Measurements from ENCODE around the gene MTERF1.
A peak's percentile ranks its signal among the peaks of the same experiment; 100 is the strongest.
"Not testable (repeated sequence)": the region's sequence is repeated elsewhere in the genome, so short reads cannot be mapped to it uniquely, and the experiment has no call there.

Gene MTERF1, protein sequence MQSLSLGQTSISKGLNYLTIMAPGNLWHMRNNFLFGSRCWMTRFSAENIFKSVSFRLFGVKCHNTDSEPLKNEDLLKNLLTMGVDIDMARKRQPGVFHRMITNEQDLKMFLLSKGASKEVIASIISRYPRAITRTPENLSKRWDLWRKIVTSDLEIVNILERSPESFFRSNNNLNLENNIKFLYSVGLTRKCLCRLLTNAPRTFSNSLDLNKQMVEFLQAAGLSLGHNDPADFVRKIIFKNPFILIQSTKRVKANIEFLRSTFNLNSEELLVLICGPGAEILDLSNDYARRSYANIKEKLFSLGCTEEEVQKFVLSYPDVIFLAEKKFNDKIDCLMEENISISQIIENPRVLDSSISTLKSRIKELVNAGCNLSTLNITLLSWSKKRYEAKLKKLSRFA

DNA sequence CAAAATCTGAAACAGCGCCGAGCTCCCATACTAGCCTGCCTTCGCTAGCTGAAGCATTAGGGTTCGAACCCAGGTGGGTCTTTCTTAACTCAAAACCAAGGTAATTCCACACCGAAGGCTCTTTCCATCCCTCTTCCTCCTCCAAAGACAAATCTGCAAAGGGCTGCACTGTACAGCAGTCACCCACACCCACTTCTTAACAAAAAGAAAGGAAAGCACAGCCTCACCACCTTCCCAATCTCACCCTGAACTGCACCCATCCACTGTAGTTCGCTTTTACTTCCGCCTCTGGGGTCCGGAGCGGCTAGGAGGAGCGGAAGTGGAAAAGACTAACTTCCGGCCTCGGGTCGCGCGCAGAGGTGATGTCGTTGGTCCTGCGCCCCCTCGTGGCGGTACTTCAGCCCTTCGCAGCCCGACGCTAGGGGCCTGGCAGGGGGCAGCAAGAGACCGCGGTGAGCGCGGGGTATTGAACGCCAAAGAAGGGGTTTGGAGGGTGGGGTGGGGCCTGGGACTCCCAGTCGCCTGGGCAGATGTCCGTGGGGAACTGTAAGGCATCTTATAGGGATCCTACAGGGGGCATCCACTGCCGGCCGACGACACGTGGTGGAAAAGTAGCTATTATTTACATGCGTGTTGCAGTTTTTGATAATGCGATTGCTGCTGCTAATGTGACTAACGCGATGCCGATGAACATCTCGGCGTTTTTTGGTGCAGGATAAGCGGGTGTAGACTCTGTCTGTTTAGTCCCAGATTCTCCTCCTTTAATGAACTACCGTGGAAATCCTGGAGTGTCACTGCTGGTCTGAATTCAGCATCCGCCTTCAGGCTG lies at the start of gene MTERF1:
Gene MTERF1 (minus strand): TSS at position 290 of the 829 bp plus-strand sequence. CDS start 619 bp downstream, outside the sequence.
- DNase-seq, result peak; percentile 94

DNA sequence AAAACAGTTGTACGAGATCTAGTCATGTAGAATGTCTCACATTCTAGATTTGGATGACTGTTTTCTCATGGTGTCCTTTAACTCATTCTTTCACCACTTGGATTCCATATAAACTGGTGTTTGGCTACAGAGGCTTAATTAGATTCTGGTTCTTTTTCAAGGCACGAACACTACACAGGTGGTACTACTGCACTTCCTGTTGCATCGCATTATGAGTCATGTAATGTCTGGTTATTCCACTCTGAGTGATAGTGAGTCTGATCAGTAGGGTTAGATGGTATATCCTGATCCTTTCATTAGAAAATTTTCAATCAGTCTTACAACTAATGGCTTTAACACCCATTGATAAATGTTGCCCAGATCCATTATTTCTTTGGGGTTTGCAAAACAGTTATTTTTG lies 49.0 kb upstream of the MTERF1 start:
- no peak for DNase-seq

DNA sequence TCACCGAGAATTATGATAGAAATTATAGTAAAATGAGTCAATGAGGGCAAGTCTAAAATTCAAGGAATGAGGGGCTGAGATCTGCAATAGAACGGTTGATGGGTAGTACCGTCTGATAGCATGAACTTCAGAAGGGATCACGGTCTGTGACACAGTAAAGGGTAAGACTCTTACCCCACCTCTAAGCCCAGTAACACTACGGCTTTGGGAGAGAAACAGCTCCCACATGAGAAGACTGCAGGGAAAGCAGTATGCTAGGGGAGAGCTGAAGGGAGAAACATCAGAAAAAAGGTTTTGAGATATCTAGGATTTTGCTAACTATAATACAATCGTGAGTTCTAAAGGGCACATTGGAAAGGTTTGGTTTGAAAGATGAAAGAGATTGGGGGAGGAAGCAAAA lies 47.4 kb upstream of the MTERF1 start:
- DNase-seq, result no peak

DNA sequence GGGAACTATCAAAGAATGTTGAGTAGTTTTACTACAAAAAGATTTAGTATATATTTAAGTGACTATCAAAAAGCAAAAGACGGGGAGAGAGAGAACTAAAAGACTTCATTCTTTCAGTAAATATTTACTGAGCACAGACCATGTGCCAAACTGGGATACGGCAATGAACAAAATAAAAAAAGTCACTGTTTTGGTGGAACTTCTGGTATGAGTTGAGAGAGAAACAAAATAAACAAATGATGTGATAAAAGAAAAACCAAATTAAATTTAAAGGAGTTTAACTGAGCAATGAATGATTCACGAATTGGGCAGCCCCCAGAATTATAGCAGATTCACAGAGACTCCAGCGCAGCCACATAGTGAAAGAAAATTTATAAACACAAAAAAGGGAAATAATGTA lies 42.4 kb upstream of the MTERF1 start:
- DNase-seq, result no peak

DNA sequence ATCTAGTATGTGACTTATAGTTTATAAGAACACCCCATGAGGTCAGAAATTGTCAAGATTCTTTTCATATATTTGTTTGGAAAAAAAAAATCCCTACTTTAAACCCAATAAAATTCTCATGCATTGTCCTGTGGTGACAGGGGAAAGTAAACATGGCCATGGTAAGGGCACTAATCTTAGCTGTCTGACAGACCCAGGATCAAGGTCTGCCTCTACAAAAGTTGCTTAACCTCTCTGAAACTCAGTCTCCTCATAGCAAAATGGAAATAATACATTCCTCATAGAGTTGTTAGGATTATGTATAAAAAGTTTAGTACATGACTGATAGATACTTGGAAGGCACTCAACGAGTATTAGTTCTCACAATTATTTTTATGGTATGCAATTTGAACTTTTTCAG lies 37.9 kb upstream of the MTERF1 start:
- DNase-seq, result no peak

DNA sequence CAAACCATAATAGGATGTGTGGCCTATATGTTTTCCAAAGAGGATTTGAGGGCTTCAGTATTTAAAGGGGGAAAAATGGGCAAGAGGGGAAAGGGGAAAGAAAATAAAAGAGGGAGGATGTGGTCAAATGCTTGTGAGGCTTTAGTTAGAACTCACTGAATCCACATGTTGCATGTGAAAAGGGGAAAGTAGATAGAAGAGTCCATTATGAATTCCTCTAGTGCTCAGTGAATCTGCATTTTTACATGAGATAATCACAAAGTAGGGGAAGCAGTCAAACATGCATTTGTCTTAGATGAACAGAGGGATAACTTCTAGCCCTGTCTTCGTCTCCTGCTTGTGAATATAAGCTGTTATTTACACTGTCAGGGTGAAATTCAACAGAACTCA lies 35.5 kb upstream of the MTERF1 start:
- DNase-seq, result no peak

DNA sequence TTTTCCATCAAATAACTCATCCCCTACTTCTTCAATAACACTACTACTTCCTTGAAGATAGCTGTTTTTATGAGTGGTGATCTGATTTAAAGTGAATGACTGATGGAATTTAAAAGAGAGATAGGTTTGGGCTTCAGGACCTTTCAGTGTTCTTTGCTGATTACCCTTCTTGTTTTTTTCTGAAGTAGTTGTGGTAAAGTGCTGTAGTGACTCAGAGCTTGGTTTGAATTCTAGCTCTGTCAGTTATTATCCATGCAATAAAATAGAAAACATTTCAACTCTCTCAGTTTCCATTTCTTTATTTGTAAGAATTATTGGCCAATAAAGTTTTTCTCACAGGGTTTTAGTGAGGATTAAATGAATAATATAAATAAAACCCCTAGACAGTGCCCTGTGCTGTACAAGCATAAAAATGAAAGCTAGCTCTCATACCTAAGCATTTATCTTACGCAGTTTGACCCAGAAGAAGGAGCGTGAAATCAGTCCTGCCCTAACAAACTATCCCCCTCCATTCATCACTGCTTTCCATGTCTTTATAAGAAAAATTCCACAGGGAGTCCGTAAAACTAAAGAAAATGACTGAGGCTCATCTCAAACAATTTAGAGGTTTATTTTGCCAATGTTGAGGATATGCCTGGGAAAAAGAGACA lies 35.0 kb upstream of the MTERF1 start:
- DNase-seq, result no peak

DNA sequence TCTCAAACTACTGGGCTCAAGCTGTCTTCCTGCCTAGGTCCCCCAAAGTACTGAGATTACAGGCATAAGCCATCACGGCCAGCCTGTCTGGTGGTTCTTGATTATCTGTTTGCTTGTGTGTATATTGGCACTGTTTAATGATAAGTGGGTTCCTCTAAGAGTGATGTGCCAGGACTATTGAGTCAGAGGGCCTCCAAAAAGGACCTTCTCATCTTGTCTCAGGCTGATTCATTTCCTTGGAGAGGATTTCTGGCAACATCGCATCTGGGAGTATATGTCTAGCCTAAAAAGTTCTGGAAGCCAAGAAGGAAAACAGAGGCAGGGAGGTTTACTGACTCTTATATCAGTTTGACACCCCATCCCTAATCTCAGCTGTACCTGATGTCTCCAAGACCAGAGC lies 33.1 kb upstream of the MTERF1 start:
- no peak for DNase-seq

DNA sequence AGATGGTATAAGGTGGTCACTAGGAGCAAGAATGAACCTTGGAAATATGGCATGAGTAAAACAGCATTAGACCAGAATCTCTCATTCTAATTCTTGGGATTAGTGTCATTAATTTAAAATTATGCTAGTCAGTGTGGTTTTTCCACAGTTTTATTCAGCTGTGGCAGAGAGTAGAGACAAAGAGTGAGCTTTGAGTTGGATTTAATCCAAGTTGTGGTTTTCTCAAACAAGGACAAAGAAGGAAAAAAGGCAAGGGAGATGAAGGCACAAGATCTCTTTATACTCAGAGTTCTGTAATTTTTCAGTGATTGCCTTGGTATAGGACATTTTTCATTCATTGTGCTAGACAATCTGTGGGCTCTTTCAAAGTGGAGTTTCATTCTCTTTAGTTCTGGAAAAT lies 32.0 kb upstream of the MTERF1 start:
- DNase-seq, result no peak

DNA sequence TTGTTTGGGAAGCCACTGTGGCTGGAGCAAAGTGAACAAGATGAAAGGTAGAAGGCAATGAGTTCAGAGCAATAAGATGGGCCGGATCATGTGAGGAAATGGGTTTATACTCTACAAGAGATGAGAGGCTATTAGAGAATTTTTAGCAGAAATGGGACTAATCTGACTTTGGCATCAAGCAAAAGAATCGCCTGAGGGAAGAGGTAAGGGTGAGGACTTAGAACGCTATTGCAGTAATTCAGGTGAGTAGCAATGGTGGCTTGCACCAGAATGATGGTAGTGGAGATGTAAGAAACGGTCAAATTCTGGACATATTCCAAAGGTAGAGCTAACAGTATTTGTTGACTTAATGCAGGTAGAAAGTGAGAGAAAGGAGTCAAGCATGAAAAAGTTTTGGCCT lies 30.6 kb upstream of the MTERF1 start:
- DNase-seq, result no peak

DNA sequence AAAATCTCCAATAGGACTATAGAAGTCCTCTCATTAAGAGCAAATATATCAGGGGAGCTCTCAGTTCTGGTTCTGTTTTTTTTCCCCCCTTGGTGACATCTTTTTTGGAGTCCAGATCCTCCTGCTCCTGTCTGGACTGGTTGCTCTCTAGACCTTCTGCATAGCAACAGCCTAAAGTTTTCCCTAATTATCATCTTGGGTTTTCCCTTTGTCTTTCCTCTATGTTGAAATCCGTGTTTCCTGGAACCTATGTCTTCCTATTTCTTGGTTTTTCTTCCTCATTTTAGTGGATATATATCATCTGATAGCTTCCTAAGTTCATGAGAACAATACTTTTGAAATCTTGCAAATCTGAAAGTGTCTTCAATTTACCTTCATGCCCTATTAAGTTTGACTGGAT lies 29.7 kb upstream of the MTERF1 start:
- DNase-seq, result no peak

DNA sequence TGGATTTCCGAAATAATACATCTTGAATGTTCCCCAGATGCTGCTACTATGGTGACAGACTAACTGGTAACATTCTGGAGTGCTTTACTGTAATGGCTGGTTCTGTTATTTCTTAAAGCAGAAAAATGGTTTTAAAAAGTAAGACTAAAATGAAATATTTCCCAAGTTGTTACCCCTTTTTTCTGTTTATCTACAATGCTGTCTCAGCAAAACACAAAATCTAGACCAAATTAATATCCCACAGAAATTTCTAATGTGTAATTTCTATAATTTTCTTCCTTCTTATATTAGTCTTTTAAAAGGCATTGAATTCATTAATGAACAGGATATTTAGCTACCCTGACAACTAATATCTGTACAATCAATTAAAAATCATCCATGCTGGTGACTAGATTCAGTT lies 19.1 kb upstream of the MTERF1 start:
- no peak for DNase-seq

DNA sequence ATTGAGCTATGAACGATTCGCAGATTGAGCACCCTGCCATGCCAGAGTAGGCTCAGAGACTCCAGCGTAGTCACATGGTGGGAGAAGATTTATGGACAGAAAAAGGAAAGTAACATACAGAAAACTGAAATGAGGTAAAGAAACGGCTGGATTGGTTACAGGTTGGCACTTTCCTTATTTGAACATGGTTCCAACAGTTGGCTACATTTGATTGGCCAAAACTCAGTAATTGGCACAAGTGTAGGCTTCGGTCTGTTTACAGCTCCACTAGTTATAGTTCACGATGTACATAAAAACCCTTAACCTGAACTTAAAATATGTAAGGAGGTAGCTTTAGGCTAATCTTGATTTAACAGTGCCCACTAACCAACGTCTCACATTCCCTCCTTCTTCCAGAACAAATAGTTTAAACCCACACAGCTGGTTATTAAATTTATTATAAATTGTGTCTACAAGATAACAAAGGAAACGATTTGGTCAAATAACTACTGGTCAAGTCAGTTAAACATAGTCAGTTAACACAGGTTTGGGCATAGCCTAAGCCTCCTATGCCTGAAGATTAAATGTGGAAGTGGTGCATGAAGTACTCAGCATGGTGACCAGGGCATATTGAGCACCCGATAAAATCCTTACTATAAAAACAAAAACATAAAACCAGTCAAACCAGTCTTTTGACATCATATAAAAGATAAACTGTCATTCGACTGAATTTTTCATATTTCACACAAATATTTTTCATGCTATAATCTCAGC lies 17.9 kb upstream of the MTERF1 start:
- DNase-seq, result no peak

DNA sequence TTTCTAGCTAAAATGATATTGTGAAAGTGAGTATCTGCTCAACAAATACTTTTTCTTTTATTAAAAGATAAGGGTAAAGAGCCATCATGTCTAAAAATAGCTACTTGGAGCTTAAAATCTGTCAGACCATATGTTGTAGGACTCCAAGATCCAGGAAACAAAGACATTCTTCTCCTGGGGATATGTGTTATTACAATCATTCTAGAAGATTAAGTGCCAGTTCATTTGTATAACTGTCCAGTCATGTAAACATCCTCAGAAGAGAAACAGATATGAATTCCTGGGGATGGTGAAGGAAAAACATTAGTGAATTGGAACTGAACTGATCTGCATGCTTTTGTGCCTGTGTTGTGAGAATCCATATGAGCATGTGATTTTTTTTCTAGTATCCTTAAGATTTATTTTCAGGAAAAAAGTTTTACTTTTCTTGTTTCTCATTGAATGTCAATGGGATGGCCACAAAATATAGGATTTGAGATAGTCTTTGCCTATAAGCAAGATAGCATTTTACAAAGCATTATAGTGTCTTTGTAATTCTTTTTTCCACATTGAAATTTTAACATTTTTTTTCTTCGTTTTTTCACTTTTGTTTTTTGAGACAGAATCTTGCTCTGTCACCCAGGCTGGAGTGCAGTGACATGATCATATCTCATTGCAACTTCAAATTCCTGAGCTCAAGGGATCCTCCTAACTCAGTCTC lies 14.4 kb upstream of the MTERF1 start:
- no peak for DNase-seq

DNA sequence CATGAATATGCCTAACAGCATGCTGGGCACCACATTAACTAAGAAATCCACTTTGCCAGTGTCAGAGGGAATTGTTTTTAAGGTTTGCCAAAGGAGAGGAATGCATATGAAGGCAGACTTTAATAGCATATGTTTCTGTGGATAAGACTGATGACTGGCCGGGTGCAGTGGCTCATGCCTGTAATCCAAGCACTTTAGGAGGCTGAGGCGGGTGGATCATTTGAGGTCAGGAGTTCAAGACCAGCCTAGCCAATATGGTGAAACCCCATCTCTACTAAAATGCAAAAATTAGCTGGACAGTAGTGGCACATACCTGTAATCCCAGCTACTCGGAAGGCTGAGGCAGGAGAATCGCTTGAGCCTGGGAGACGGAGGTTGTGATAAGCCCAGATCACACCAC lies 13.2 kb upstream of the MTERF1 start:
- not testable (repeated sequence) for DNase-seq

DNA sequence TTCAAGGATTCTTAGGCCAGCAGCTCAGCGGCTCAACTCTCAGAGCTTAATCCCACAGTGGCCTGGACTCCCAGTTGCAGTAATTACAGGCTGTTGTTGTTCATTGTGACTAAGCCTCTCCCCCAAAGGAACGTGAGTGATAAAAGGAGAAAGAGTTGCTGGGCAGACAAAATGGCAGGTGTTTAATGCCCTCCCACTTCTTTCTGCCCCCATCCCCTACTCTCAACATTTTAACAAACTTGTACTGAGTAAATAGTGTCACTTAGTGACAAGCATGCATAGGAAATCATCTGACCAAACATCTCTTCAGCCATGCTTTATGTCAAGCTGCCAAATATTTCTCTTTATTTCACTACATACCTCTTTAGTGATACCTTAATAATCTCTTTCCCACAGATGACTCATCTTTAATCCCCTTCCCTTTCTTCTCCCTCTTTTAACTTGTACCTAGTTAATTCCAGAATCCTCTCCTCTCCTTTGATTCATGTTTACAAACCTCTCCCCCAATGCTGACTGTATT lies 12.4 kb upstream of the MTERF1 start:
- no peak for DNase-seq

DNA sequence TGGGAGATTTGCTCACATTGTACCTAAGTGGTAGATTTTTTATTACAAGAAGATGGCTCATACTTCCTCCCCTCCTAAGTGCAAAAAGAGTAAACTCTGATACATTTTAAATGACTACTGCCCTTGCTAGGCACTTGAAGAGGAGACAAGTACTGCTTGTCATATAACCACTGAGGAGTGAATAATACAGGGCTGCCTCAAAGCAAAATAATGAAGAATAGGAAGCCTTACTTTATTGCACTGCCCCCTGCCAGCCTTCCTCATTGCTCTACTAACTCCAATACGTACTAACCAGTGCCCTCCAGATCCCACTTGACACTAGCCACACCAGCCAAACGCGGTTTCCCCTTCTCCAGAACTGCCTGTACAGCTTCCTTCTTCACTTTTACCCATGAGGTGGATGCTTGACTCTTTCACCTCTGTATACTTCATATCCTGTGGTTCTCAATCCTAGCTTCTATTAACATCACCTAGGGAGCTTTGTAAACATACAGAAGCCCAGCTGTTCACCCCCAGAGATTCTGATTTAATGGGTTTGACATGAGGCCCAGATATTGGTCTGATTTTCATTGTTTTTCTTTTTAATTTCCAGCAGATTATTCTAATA lies 11.7 kb upstream of the MTERF1 start:
- DNase-seq, result no peak

DNA sequence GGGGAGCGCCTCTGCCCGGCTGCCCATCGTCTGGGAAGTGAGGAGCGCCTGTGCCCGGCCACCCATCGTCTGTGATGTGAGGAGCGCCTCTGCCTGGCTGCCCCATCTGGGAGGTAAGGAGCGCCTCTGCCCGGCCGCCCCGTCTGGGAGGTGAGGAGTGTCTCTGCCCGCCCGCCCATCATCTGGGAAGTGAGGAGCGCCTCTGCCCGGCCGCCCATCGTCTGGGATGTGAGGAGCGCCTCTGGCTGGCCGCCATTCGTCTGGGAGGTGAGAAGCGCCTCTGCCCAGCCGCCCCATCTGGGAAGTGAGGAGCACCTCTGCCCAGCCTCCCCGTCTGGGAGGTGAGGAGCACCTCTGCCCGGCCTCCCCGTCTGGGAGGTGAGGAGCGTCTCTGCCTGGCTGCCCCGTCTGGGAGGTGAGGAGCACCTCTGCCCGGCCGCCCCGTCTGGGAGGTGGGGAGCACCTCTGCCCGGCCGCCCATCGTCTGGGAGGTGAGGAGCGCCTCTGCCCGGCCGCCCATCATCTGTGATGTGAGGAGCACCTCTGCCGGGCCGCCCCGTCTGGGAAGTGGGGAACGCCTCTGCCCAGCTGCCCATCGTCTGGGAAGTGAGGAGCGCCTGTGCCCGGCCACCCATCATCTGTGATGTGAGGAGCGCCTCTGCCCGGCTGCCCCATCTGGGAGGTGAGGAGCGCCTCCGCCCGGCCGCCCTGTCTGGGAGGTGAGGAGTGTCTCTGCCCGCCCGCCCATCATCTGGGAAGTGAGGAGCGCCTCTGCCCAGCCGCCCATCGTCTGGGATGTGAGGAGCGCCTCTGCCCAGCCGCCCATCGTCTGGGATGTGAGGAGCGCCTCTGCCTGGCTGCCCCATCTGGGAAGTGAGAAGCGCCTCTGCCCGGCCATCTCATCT lies 8.0 kb upstream of the MTERF1 start:
- DNase-seq, result not testable (repeated sequence)

DNA sequence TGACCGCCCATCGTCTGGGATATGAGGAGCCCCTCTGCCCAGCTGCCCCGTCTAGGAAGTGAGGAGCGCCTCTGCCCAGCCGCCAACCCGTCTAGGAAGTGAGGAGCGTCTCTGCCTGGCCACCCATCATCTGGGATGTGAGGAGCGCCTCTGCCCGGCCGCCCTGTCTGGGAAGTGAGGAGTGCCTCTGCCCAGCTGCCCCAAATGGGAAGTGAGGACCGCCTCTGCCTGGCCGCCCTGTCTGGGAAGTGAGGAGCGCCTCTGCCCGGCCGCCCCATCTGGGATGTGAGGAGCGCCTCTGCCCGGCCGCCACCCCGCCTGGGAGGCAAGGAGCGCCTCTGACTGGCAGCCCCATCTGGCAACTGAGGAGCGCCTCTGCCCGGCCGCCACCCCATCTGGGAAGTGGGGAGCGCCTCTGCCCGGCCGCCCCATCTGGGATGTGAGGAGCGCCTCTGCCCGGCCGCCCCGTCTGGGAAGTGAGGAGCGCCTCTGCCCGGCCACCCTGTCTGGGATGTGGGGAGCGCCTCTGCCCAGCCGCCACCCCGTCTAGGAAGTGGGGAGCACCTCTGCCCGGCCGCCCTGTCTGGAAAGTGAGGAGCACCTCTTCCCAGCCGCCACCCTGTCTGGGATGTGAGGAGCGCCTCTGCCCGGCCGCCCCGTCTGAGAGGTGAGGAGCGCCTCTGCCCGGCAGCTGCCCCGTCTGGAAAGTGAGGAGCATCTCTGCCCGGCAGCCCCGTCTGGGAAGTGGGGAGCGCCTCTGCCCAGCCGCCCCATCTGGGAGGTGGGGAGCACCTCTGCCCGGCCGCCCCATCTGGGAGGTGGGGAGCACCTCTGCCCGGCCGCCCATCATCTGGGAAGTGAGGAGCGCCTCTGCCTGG lies 7.1 kb upstream of the MTERF1 start:
- not testable (repeated sequence) for DNase-seq

Measured in activated gamma-delta T cell treated with Interleukin-2 at 50 U/mL for 16 hours (primary cell).